GM21723 (cell line): Measurements from ENCODE around the gene ZNF622.

Experiments
- ATAC-seq: cut with Tn5 transposase; IDR thresholded peaks from one replicate; pipeline ENCODE4 v1.9.1; 2021; ENCODE audit warnings: mild to moderate bottlenecking, moderate library complexity; ENCODE audit not compliant: unreplicated experiment

Gene ZNF622, protein sequence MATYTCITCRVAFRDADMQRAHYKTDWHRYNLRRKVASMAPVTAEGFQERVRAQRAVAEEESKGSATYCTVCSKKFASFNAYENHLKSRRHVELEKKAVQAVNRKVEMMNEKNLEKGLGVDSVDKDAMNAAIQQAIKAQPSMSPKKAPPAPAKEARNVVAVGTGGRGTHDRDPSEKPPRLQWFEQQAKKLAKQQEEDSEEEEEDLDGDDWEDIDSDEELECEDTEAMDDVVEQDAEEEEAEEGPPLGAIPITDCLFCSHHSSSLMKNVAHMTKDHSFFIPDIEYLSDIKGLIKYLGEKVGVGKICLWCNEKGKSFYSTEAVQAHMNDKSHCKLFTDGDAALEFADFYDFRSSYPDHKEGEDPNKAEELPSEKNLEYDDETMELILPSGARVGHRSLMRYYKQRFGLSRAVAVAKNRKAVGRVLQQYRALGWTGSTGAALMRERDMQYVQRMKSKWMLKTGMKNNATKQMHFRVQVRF

GRCh38 chr5:16465544-16466432 lies at the start of gene ZNF622:
Gene ZNF622, minus strand, starts transcription at chr5:16465800. Its CDS starts 135 bp downstream, at chr5:16465665.
- ATAC-seq, result peak; percentile 90

DNA sequence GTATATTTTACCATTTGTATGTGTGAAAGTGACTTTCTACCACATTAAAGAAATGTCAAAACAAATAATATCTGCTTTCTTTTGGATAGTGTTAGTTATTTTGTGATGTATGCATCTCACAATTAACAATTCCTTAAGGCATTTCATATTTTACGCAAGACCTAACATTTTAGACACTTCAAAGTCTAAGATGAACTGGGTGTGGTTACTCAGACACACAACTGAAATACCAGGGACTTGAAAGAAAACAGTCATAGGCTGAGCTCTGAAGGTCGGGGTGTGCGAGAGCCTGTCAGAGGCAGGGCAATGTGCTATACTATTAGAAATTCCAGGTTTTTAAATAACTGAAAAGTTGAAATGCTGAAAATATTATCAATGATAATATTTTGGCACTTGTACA lies 44.5 kb upstream of the ZNF622 start:
- ATAC-seq, result no peak

DNA sequence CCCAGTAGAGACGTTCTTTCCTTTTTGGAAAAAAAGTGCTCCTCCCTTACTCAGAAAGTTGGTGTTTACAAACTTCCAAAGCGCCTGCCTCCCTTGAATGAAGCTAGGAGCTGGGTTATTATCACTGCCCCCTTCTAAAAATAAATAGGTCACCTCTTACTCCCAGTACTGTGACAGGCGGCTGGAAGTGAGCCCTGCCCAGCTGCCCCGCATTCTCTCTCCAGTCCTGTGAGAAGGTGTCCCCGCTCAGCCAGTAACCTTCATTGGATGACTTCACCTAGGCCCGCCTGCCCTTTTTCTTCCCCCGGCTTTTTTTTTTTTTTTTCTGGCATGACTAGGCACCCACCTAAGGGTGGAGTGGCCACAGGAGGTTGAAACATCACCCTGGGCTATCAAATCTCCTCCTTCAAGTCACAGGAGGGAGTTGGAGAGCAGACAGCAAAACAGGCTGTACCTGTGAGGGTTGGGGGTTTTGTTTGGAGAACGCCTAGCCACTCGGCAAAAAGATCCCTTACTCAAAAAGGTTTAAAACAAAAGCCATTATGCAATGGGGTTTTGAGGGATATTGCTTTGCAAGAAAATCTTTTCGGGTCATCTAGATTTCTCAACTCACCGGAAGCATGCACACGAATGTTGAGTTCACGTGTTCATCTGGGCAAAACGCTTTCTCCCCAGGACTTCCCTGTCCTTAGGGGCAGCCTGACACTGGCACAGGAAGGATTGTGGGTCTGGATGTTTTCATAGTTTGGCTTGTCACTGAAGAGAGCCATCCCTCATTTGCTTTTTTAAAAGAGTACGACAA lies 43.3 kb upstream of the ZNF622 start:
- ATAC-seq, result no peak

GRCh38 chr5:16507716-16508115 lies 42.1 kb upstream of the ZNF622 start:
- ATAC-seq, result no peak

DNA sequence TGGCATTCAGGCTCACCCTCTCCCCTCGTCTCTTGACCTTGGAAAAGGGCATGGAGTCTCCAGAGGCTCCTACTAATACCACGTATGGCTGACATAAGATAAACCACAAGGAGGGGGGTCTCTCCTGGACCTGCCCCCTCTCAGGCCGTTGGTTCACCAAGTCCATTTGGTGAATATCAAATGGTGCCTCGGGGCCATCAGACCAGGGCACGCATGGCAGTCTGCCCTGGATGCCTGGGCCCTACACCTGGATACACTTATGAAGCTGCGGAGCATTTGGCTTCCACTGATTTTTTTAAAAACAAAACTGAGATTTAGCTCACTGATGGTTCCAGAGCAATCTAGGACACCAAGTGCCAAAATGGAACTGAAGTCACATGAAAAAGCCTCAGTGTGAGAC lies 40.3 kb upstream of the ZNF622 start:
- ATAC-seq, result no peak

GRCh38 chr5:16505140-16505891 lies 39.7 kb upstream of the ZNF622 start:
- ATAC-seq, result no peak

GRCh38 chr5:16504571-16504970 lies 39.0 kb upstream of the ZNF622 start:
- no peak for ATAC-seq

DNA sequence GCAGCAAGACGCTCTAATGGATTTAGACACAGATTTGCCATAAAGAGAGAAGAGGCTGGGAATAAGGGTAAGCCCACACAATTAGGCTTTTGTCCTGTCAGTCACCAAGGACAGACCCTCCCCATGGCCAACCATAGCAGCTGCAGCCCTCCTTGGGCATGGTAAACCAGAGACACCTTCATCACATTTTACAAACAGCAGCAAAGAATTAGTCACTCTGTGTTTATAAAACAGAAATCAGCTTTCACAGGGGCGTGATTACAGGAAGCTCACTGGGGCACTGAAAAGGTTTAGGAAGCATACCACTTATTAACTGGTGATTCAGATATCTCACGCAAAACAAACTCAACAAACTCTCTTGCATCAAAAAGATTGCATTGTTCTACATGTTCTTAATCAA lies 37.3 kb upstream of the ZNF622 start:
- no peak for ATAC-seq

DNA sequence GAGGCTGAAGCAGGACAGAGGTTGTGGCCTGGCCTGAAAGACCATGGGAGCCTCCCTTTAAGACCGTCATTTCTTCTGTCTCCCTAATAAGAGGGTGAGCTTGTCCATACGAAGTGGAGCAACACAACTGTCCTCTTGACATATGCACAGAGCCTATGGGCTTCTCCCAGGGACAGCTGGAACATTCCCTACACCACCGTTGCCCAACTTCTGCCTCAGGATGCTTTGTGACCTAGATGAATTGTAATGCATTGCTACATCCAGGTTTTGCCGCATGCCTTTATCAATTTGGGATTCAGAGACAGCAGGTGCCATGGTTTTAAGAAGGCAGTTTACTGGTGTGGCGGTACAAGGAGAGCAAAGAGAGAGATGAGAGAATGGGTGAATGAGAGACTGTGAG lies 34.4 kb upstream of the ZNF622 start:
- ATAC-seq, result no peak

DNA sequence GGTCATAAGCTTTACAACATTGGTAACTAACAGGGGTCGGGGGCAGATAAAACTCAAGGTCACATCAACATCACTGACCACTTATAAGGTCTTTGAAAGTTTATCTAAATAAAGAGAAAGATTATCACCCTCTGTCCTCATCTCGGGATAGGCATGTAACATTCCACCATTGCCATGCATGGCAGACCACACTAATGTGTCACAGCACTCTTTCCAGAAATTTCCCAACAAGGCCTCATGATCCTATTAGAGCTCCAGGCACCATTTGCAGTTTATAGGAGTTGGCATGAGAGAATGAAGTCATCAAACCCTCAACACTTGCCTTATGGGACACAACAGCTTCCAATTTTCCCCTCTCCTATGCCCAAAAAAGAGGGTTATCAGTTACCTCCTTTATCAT lies 31.9 kb upstream of the ZNF622 start:
- no peak for ATAC-seq

GRCh38 chr5:16493261-16493660 lies 27.7 kb upstream of the ZNF622 start:
- ATAC-seq, result no peak

DNA sequence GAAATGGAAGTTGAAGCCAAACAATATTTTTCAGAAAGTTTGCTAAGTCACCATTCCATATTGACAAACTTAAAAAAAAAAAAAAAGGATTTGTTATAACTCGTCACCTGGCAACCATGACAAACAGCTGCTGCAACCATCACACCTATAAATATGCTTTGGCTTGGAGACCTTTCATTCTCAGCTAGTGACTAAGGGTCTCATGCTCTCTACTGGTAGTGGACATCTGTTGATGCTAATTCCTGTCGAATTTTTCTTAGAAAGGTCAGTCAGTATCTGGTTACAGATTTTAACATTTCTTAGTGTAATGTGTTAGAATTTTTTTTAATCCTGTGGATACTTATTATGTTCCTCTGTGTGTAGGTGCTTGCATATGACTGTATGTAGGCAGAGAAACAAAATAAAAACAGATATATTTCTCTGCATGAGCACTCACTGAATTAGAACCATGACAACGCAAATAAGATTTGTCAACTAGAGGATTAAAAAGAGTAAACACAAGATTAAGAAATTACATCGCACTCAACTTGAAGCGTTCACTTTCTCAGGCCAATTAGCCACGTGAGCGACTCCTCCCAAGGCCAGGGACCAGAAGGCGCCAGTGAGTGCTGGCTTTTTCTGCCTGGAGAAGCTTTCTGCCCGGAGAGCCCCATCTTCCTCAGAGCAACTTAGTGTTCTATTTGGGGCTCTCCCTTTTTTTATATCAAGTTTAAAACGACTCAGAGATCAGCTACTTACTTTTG lies 27.0 kb upstream of the ZNF622 start:
- ATAC-seq, result no peak

DNA sequence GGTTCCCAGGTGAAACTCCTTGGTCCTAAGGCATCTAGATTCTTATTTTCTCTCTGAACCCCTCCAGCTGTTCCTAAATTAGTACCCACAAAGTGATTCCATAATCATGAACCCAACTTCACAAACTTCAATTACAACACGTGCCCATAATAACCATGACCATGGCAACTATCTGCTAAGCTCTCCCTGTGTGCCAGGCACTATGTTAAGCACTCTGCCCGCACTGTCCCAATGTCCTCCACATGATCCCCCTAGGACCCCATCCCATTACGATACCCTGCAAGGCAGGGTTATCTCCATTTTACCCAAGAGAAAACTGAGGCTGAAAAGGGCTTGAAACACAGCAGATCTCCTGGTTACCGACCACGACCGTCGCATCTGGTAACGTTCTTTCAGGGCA lies 25.3 kb upstream of the ZNF622 start:
- no peak for ATAC-seq

GRCh38 chr5:16489322-16489791 lies 23.8 kb upstream of the ZNF622 start:
- peak; percentile 94 for ATAC-seq

GRCh38 chr5:16487456-16487855 lies 21.9 kb upstream of the ZNF622 start:
- no peak for ATAC-seq

GRCh38 chr5:16486711-16487111 lies 21.1 kb upstream of the ZNF622 start:
- no peak for ATAC-seq

DNA sequence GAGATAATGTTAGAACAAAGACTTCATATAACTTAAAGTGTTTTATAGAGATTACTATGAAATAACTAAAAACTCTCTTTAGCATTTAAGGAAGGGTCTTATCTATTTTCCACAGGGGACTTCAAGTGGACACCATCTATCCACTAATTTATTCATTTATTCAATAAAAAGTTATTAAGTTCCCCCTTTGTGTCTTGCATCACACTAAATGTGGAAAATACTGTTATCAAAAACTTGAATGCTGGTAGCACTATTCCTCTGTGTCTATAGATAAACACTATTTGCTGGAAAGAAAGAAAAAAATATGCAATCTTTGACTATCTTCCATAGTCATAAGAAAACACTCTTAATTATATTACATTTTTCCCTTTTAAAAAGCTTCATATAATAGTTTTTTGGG lies 20.1 kb upstream of the ZNF622 start:
- no peak for ATAC-seq

GRCh38 chr5:16484081-16484480 lies 18.5 kb upstream of the ZNF622 start:
- no peak for ATAC-seq

DNA sequence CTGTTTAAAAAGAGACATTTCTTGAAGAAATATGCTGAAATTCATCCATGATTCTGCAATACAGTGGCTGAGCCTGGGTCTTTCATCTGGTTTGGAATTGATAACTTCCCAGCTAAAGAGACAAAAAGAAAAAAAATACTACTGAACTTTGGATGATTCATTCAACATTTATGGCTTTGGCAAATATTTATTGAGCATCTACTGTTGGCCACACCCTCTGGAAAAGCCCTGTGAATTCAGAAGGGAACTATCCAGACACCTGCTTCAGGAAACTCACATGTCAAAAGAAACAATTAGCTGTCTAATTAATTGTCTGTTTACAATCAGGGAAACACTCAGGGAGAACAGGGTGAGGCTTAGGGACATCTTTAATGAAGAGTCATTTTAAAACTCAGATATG lies 17.8 kb upstream of the ZNF622 start:
- ATAC-seq, result no peak

- no peak for ATAC-seq
These were observed 17.3 kb upstream of the ZNF622 start for GRCh38 chr5:16482891-16483290.
